ENCODE data around the gene CCL16.
"Not testable (repeated sequence)": the region's sequence is repeated elsewhere in the genome, so short reads cannot be mapped to it uniquely, and the experiment has no call there.

The CCL16 gene

DNA sequence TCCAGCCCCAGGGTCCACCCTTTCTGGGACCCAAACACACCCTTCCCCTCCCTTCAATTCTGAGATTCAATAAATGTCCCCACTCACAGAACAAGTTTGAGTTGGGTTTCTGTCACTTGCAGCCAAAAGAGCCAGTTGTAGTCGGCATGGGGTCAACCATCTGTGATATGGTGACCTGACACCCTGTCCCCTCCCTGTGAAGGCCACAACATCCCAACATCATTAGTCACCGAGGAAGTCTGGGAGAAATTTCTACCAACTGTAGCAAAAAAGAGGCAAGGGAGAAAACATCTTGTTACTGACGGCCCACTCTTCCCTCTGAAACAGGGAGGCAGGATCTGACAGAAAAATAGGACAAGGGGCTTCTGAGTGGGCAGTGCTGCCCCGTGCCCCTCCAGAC lies 37.1 kb downstream of the CCL16 start:
- H3K4me3 ChIP-seq (ENCODE audit: severe bottlenecking): no peak overlapping the region
- ATAC-seq (ENCODE audit: low read depth) (no peak), DNase-seq (ENCODE audit: low spot score) (no peak)
- H3K4me1 ChIP-seq (ENCODE audit: insufficient read depth, poor library complexity, severe bottlenecking): peaks cover 3% of the 10 kb centered on the region
- H3K27me3 ChIP-seq (ENCODE audit: insufficient read depth, poor library complexity, severe bottlenecking): no peaks in the 10 kb centered on the region
- no peak overlapping the region for H3K27ac ChIP-seq (ENCODE audit: poor library complexity, severe bottlenecking)
- TF ChIP-seq, protein P1, sequence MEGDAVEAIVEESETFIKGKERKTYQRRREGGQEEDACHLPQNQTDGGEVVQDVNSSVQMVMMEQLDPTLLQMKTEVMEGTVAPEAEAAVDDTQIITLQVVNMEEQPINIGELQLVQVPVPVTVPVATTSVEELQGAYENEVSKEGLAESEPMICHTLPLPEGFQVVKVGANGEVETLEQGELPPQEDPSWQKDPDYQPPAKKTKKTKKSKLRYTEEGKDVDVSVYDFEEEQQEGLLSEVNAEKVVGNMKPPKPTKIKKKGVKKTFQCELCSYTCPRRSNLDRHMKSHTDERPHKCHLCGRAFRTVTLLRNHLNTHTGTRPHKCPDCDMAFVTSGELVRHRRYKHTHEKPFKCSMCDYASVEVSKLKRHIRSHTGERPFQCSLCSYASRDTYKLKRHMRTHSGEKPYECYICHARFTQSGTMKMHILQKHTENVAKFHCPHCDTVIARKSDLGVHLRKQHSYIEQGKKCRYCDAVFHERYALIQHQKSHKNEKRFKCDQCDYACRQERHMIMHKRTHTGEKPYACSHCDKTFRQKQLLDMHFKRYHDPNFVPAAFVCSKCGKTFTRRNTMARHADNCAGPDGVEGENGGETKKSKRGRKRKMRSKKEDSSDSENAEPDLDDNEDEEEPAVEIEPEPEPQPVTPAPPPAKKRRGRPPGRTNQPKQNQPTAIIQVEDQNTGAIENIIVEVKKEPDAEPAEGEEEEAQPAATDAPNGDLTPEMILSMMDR (IDR thresholded peaks at IDR 0.05; ENCODE audit: poor library complexity, severe bottlenecking): no peak
- H3K9me3 ChIP-seq (ENCODE audit: severe bottlenecking): no peaks in the 10 kb centered on the region
- no peaks in the 10 kb centered on the region for H3K36me3 ChIP-seq (ENCODE audit: low read depth)

DNA sequence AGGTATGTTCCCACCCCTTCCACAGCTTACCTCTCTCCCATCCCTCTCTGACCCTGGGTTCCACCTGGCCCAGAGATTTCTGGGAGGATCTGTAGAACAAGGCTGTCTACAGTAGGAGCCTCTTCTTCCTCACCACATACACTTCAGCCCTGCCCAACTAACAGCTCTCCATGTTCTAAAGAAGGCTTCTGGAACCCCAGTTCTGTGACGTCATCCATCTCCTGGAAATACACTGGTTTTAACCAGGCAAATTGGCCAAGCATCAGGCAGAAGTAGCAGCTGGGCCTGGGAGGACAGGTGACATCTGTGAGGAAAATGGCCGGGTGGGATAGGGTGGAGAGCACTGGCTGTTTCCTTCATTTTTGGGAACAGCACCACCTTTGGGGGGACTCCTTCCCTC lies 37.8 kb downstream of the CCL16 start, which contains the start of gene LYZL6:
Gene LYZL6 (minus strand): TSS at position 177 of the 400 bp plus-strand sequence. CDS start 4,357 bp downstream, outside the sequence.
- DNase-seq (ENCODE audit: low spot score): no peak
- TF ChIP-seq, protein P1 (IDR thresholded peaks at IDR 0.05; ENCODE audit: poor library complexity, severe bottlenecking): no peak

DNA sequence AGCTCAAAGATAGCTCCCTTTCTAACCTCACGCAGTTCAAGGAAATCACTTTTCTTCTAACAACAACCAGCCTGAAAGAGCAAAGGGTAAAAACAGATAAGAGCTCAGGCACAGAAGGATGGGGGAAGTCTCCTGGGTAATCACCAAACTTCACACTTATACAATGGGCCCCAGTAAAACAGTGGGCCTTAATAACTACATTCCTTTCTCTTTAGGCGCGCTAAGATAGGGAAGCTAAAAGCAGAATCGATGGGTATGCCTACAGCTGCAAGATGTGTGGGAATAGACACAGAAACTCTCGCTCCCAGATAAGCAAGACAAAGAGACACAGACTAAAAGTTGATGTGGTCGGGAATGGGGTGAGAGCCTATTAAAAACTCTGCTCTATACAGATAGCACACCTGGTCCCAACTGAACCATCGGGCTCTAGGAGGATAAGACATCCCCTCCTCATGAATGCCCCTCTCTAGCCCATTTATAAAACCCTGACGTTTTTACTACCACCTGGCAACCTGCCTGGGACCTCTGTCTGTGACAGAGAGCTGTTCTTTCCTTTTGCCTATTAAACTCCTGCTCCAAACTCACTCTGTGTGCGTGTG lies 38.6 kb downstream of the CCL16 start:
- Histone ChIP-seq H3K4me3 (ENCODE audit: severe bottlenecking) (no peak overlapping the region), H3K9me3 (ENCODE audit: severe bottlenecking) (no peaks in the 10 kb centered on the region), H3K27me3 (ENCODE audit: insufficient read depth, poor library complexity, severe bottlenecking) (no peaks in the 10 kb centered on the region), H3K36me3 (ENCODE audit: low read depth) (no peaks in the 10 kb centered on the region), H3K27ac (ENCODE audit: poor library complexity, severe bottlenecking) (no peak overlapping the region), H3K4me1 (ENCODE audit: insufficient read depth, poor library complexity, severe bottlenecking) (peaks cover 3% of the 10 kb centered on the region)
- ATAC-seq (ENCODE audit: low read depth) (no peak), DNase-seq (ENCODE audit: low spot score) (no peak)
- TF ChIP-seq, protein P1 (IDR thresholded peaks at IDR 0.05; ENCODE audit: poor library complexity, severe bottlenecking): no peak

More for the DNA sequence above, 37.8 kb downstream of the CCL16 start, which contains the start of gene LYZL6:
- Histone ChIP-seq H3K36me3 (ENCODE audit: low read depth) (no peaks in the 10 kb centered on the region), H3K27me3 (ENCODE audit: insufficient read depth, poor library complexity, severe bottlenecking) (no peaks in the 10 kb centered on the region), H3K4me1 (ENCODE audit: insufficient read depth, poor library complexity, severe bottlenecking) (peaks cover 3% of the 10 kb centered on the region), H3K27ac (ENCODE audit: poor library complexity, severe bottlenecking) (no peak within 1 kb of the TSS), H3K9me3 (ENCODE audit: severe bottlenecking) (no peaks in the 10 kb centered on the region), H3K4me3 (ENCODE audit: severe bottlenecking) (no peak within 1 kb of the TSS)
- no peak for ATAC-seq (ENCODE audit: low read depth)

DNA sequence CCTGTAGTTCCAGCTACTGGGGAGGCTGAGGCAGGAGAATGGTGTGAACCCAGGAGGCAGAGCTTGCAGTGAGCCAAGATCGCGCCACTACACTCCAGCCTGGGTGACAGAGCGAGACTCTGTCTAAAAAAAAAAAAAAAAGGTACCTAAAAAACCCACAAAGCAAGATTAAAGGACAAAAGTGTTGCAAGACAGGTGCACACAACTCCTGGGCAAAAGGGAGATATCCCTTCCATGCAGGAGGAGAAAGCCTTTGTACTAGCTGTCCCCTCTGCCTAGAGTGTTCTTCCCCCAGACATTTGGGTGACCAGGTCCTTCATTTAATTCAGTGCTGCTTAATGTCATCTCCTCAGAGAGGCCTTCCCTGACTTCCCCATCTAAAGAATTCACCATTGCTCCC lies 42.8 kb downstream of the CCL16 start:
- ATAC-seq (ENCODE audit: low read depth); H3K4me3 ChIP-seq (ENCODE audit: severe bottlenecking); H3K27ac ChIP-seq (ENCODE audit: poor library complexity, severe bottlenecking); H3K9me3 ChIP-seq (ENCODE audit: severe bottlenecking); H3K27me3 ChIP-seq (ENCODE audit: insufficient read depth, poor library complexity, severe bottlenecking); H3K36me3 ChIP-seq (ENCODE audit: low read depth); H3K4me1 ChIP-seq (ENCODE audit: insufficient read depth, poor library complexity, severe bottlenecking); DNase-seq (ENCODE audit: low spot score): not testable (repeated sequence)

DNA sequence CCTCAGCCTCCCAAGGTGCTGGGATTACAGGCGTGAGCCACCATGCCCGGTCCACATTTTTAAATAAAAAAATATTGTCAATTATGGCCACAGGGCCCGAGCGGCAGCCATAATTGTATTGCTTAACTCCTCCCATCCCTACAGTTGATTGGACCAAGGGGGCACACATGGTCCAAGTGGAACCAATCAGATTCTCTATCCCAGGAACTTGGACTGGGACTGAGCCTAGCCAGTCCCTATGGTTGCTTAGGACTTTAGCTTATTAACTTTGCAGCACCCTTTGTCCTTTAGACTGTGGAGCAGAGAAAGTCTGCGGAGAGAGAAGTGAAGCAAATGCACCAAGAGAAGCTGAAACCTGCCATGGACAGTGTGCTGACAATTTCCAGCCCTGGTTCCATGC lies 45.2 kb downstream of the CCL16 start:
- H3K4me3 ChIP-seq (ENCODE audit: severe bottlenecking): no peak overlapping the region
- H3K9me3 ChIP-seq (ENCODE audit: severe bottlenecking): no peaks in the 10 kb centered on the region
- H3K4me1 ChIP-seq (ENCODE audit: insufficient read depth, poor library complexity, severe bottlenecking): no peaks in the 10 kb centered on the region
- DNase-seq (ENCODE audit: low spot score) (no peak), ATAC-seq (ENCODE audit: low read depth) (no peak)
- TF ChIP-seq, protein P1 (IDR thresholded peaks at IDR 0.05; ENCODE audit: poor library complexity, severe bottlenecking): no peak
- no peaks in the 10 kb centered on the region for H3K36me3 ChIP-seq (ENCODE audit: low read depth)
- no peaks in the 10 kb centered on the region for H3K27me3 ChIP-seq (ENCODE audit: insufficient read depth, poor library complexity, severe bottlenecking)
- H3K27ac ChIP-seq (ENCODE audit: poor library complexity, severe bottlenecking): no peak overlapping the region

Measured in RWPE2 (cell line).